Naive thymus-derived CD4-positive, alpha-beta T cell (primary cell): Measurements from ENCODE around the gene ZBTB21. TPM values are rescaled to one million over a fixed set of nuclear protein-coding genes. Genes with fewer than 3 reads are reported as not detected.
A peak's percentile ranks its signal among the peaks of the same experiment; 100 is the strongest.

Source experiments
- ATAC-seq: fragments of 150-1000 bp; cut with Tn5 transposase; 2 replicates; pipeline ENCODE4 v1.10.0; 2021; ENCODE audit warnings: mild to moderate bottlenecking, moderate library complexity
- CTCF ChIA-PET: fragments of 350-600 bp; sonication (Branson Sonifier 250); formaldehyde crosslinking; loops from one replicate; lab custom pipeline; 2021; ENCODE audit warnings: antibody characterized with exemption; lab: Charles Lee
- POLR2A ChIA-PET: fragments of 350-600 bp; sonication (Branson Sonifier 250); formaldehyde crosslinking; loops from one replicate; lab custom pipeline; 2021; ENCODE audit warnings: antibody characterized with exemption, inconsistent platforms; lab: Charles Lee
- DNase-seq, 9 donors: peaks; one replicate each; pipeline versions ENCODE4 v3.0.0 to v3.0.0-alpha.2; 2020 to 2022; ENCODE audit warnings: mixed read lengths in 1 of 9
- H3K27ac ChIP-seq: one replicate; pipeline ENCODE4 v1.7.0; 2013; ENCODE audit warnings: mild to moderate bottlenecking, low read depth, low read length, moderate library complexity
- H3K27me3 ChIP-seq, 2 donors: one replicate each; pipeline ENCODE4 v1.7.0; 2013; ENCODE audit warnings: low read length in 2 of 2, mild to moderate bottlenecking in 2 of 2, moderate library complexity in 2 of 2; ENCODE audit not compliant: control insufficient read depth in 2 of 2, insufficient read depth in 2 of 2
- H3K36me3 ChIP-seq, 3 experiments: 1 replicate in 2 of 3; 2 replicates in 1 of 3; pipeline ENCODE4 v1.7.0; 2013; ENCODE audit warnings: low read length in 3 of 3, mild to moderate bottlenecking in 3 of 3, moderate library complexity in 1 of 3; ENCODE audit not compliant: insufficient read depth in 3 of 3, control insufficient read depth in 2 of 3
- H3K4me1 ChIP-seq, 2 donors: one replicate each; pipeline ENCODE4 v1.7.0; 2013; ENCODE audit warnings: low read length in 2 of 2, mild to moderate bottlenecking in 2 of 2, moderate library complexity in 1 of 2; ENCODE audit not compliant: control insufficient read depth in 2 of 2, insufficient read depth in 2 of 2
- H3K4me3 ChIP-seq: 2 replicates; pipeline ENCODE4 v1.7.0; 2013; ENCODE audit warnings: mild to moderate bottlenecking, low read length
- H3K9me3 ChIP-seq, 3 experiments: 1 replicate in 2 of 3; 2 replicates in 1 of 3; pipeline ENCODE4 v1.7.0; 2013; ENCODE audit warnings: low read length in 3 of 3; ENCODE audit not compliant: control insufficient read depth in 2 of 3
- H3K27ac Mint-ChIP-seq, 9 donors: one replicate each; pipeline ENCODE4 v1.8.0; 2020 to 2022; ENCODE audit warnings: mixed read lengths in 9 of 9, mild to moderate bottlenecking in 8 of 9, moderate library complexity in 5 of 9, inconsistent platforms in 2 of 9
- H3K27me3 Mint-ChIP-seq, 5 donors: one replicate each; pipeline ENCODE4 v1.8.0; 2021 to 2022; ENCODE audit warnings: mixed read lengths in 5 of 5, mild to moderate bottlenecking in 1 of 5
- H3K36me3 Mint-ChIP-seq, 5 donors: one replicate each; pipeline ENCODE4 v1.8.0; 2020 to 2022; ENCODE audit warnings: mixed read lengths in 5 of 5, mild to moderate bottlenecking in 3 of 5, inconsistent platforms in 1 of 5
- H3K4me1 Mint-ChIP-seq, 7 donors: one replicate each; pipeline ENCODE4 v1.8.0; 2020 to 2022; ENCODE audit warnings: mixed read lengths in 7 of 7, mild to moderate bottlenecking in 3 of 7, inconsistent platforms in 1 of 7
- H3K4me3 Mint-ChIP-seq, 10 donors: one replicate each; pipeline ENCODE4 v1.8.0; 2020 to 2022; ENCODE audit warnings: mild to moderate bottlenecking in 10 of 10, mixed read lengths in 10 of 10, moderate library complexity in 6 of 10, inconsistent platforms in 2 of 10
- H3K9me3 Mint-ChIP-seq, 11 donors: one replicate each; pipeline ENCODE4 v1.8.0; 2020 to 2022; ENCODE audit warnings: mixed read lengths in 11 of 11, mild to moderate bottlenecking in 4 of 11, inconsistent platforms in 1 of 11, moderate library complexity in 1 of 11
- intact Hi-C, 2 donors: fragments of 100-400 bp; cut with micrococcal nuclease; formaldehyde crosslinking; loops; one replicate each; pipeline ENCODE4 v1.15.1; 2023
- polyA plus RNA-seq, 2 donors: library from polyadenylated mRNA; unstranded; fragments of 300-500 nt; fragmentation: Illumina TruSeq; gene quantifications; one replicate each; pipeline ENCODE4 v1.2.3, GENCODE V29; 2021
- total RNA-seq, 6 experiments: library from RNA in 5 of 6; stranded (reverse) in 5 of 6; gene quantifications; 1 replicate in 5 of 6; 2 replicates in 1 of 6; pipeline ENCODE4 v1.2.3 and lab custom pipeline; 2021 to 2026

Gene ZBTB21
- total and polyA plus RNA-seq, 7 experiments from 2014 or later = 4.3 to 137 (median 24.3) TPM

GRCh38 chr21:42041246-42041645 is 31.1 kb upstream of the ZBTB21 start:
- Mint-ChIP-seq H3K4me3 (no peak overlapping the region), H3K36me3 (peaks cover 0 to 3% (median 0%) of the 10 kb centered on the region in 5 donors), H3K27ac (peak overlapping the region in 4 of 9 donors; percentile 56 to 89 (median 72)), H3K9me3 (peaks cover 0 to 3% (median 0%) of the 10 kb centered on the region in 11 donors), H3K4me1 (peaks cover 0 to 16% (median 11%) of the 10 kb centered on the region in 7 donors), H3K27me3 (no peaks in the 10 kb centered on the region)
- Histone ChIP-seq H3K27ac (no peak overlapping the region), H3K36me3 (no peaks in the 10 kb centered on the region), H3K4me3 (no peak overlapping the region), H3K27me3 (no peaks in the 10 kb centered on the region), H3K4me1 (no peaks in the 10 kb centered on the region), H3K9me3 (no peaks in the 10 kb centered on the region)
- intact Hi-C loops = no loop called here
- ATAC-seq = no peak
- ChIA-PET CTCF (interaction anchor here (0.7 kb wide), 1 partner anchor 821 kb away, joined by 5 read pairs; no protein-coding TSS in a partner anchor), POLR2A (interaction anchor here (0.6 kb wide), 1 partner anchor 254 kb away, joined by 4 read pairs; no protein-coding TSS in a partner anchor)
- no peak for DNase-seq

GRCh38 chr21:42040411-42041180 is 30.4 kb upstream of the ZBTB21 start:
- DNase-seq (no peak), ATAC-seq (no peak)
- H3K4me3 ChIP-seq = no peak overlapping the region
- Mint-ChIP-seq H3K4me1 (peaks cover 0 to 16% (median 11%) of the 10 kb centered on the region in 7 donors), H3K36me3 (peaks cover 0 to 3% (median 0%) of the 10 kb centered on the region in 5 donors), H3K4me3 (no peak overlapping the region), H3K27me3 (no peaks in the 10 kb centered on the region), H3K9me3 (peaks cover 0 to 3% (median 0%) of the 10 kb centered on the region in 11 donors), H3K27ac (peak overlapping the region in 3 of 9 donors; percentile 36 to 49 (median 36))
- intact Hi-C loops = no loop called here
- no peaks in the 10 kb centered on the region for H3K27me3 ChIP-seq
- H3K36me3 ChIP-seq = no peaks in the 10 kb centered on the region
- H3K9me3 ChIP-seq = no peaks in the 10 kb centered on the region
- no peak overlapping the region for H3K27ac ChIP-seq
- ChIA-PET POLR2A (interaction anchor here (0.6 kb wide), 1 partner anchor 254 kb away, joined by 4 read pairs; no protein-coding TSS in a partner anchor), CTCF (no interaction called here)
- no peaks in the 10 kb centered on the region for H3K4me1 ChIP-seq

DNA sequence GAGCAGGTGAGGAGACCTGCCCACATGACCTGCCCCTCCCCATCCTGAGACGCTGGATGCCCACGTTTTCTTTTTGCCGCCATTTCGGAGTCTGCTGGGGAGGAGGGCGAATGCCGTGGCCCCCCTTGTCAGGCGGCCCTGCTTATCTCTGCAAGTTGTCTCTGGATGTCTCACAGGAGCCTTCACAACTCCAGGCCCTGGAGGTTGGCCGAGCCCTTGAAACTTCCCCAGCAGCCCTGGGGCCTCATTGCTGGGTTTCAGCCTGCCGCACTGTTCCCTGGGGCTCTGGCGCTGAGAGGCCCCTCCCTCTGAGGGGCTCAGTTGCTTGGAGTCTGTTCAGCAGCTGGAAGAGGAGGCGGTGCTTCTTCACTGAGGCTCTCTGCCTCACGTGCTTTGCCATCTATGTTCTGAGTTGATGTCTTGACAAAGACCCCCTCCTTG is 29.8 kb upstream of the ZBTB21 start:
- no peaks in the 10 kb centered on the region for H3K27me3 ChIP-seq
- Mint-ChIP-seq H3K27ac (peak overlapping the region in 1 of 9 donors; percentile 55), H3K4me1 (peaks cover 0 to 16% (median 11%) of the 10 kb centered on the region in 7 donors), H3K4me3 (no peak overlapping the region), H3K36me3 (peaks cover 0 to 3% (median 0%) of the 10 kb centered on the region in 5 donors), H3K27me3 (no peaks in the 10 kb centered on the region), H3K9me3 (peaks cover 0 to 3% (median 0%) of the 10 kb centered on the region in 11 donors)
- POLR2A ChIA-PET = no interaction called here
- CTCF ChIA-PET = no interaction called here
- H3K27ac ChIP-seq = no peak overlapping the region
- intact Hi-C loops = no loop called here
- no peaks in the 10 kb centered on the region for H3K4me1 ChIP-seq
- no peak overlapping the region for H3K4me3 ChIP-seq
- no peak for ATAC-seq
- no peaks in the 10 kb centered on the region for H3K36me3 ChIP-seq
- no peaks in the 10 kb centered on the region for H3K9me3 ChIP-seq
- DNase-seq = no peak

DNA sequence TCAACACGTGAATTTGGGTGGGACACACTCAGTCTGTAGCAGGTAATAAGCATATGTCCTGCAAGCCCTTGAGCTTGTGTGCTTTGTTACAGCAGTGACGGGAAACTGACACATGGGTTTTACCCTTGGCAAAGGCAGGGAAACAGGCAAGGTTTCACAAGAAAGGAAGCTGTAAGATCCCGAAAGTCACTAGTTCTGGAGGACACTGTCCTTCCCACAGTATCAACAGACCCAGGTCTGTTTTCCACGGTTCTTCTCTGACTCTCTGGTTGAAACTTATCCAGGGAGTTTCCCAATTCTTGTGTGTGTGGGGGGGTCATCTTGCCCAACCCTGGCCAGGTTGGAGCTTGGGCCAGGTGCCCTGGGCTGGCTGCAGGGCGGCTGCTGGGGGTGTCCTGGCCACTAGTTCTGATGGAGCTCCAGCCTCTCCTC is 29.3 kb upstream of the ZBTB21 start:
- Mint-ChIP-seq H3K36me3 (peaks cover 0 to 3% (median 0%) of the 10 kb centered on the region in 5 donors), H3K4me1 (peaks cover 0 to 20% (median 11%) of the 10 kb centered on the region in 7 donors), H3K4me3 (no peak overlapping the region), H3K9me3 (peaks cover 0 to 3% (median 0%) of the 10 kb centered on the region in 11 donors), H3K27me3 (no peaks in the 10 kb centered on the region), H3K27ac (peak overlapping the region in 1 of 9 donors; percentile 76)
- H3K27me3 ChIP-seq = no peaks in the 10 kb centered on the region
- intact Hi-C loops = no loop called here
- H3K4me1 ChIP-seq = no peaks in the 10 kb centered on the region
- DNase-seq (no peak), ATAC-seq (no peak)
- H3K9me3 ChIP-seq = no peaks in the 10 kb centered on the region
- H3K36me3 ChIP-seq = no peaks in the 10 kb centered on the region
- POLR2A ChIA-PET = interaction anchor here (1.1 kb wide), 1 partner anchor 24 kb away, joined by 3 read pairs; no protein-coding TSS in a partner anchor
- no peak overlapping the region for H3K27ac ChIP-seq
- CTCF ChIA-PET = no interaction called here
- H3K4me3 ChIP-seq = no peak overlapping the region

- H3K4me1 Mint-ChIP-seq = peaks cover 0 to 22% (median 11%) of the 10 kb centered on the region in 7 donors
- CTCF ChIA-PET = no interaction called here
These were observed 28.8 kb upstream of the ZBTB21 start for GRCh38 chr21:42038826-42039425.

DNA sequence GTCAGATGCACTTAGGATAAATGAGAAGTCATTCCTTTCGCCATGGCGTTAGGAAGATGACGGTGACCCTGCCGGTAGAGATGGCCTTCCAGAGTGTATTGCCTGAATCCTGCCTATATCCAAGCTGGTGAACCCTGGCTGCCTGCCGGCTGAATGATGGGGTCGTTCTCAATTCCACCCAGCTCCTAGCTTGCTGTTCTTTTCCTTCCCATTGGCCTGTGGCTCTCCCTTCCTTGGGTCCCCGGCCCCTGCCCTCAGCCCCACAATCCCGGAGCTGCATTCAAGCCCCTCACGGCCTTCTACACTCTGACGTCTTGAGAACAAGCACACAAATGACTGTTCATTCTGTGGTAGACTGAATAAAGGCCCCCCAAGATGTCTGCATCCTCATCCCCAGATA is 28.2 kb upstream of the ZBTB21 start:
- Mint-ChIP-seq H3K4me3 (no peak overlapping the region), H3K9me3 (peaks cover 0 to 3% (median 0%) of the 10 kb centered on the region in 11 donors), H3K4me1 (peaks cover 0 to 22% (median 11%) of the 10 kb centered on the region in 7 donors), H3K36me3 (peaks cover 0 to 3% (median 0%) of the 10 kb centered on the region in 5 donors), H3K27me3 (no peaks in the 10 kb centered on the region), H3K27ac (peak overlapping the region in 4 of 9 donors; percentile 15 to 74 (median 46))
- Histone ChIP-seq H3K36me3 (no peaks in the 10 kb centered on the region), H3K27ac (no peak overlapping the region), H3K4me3 (no peak overlapping the region), H3K4me1 (no peaks in the 10 kb centered on the region), H3K27me3 (no peaks in the 10 kb centered on the region), H3K9me3 (no peaks in the 10 kb centered on the region)
- intact Hi-C loops = no loop called here
- POLR2A ChIA-PET = interaction anchor here (0.9 to 1.1 kb wide), 2 partner anchors 12 to 25 kb away, joined by 3 read pairs; no protein-coding TSS in a partner anchor
- DNase-seq = no peak
- ATAC-seq = no peak
- CTCF ChIA-PET = no interaction called here

More at GRCh38 chr21:42038826-42039425, 28.8 kb upstream of the ZBTB21 start:
- H3K27ac ChIP-seq = no peak overlapping the region
- H3K27ac Mint-ChIP-seq = peak overlapping the region in 4 of 9 donors; percentile 15 to 76 (median 47)
- no peak overlapping the region for H3K4me3 ChIP-seq
- intact Hi-C loops = no loop called here
- peaks cover 0 to 3% (median 0%) of the 10 kb centered on the region in 11 donors for H3K9me3 Mint-ChIP-seq
- DNase-seq (no peak), ATAC-seq (no peak)
- no peaks in the 10 kb centered on the region for H3K4me1 ChIP-seq
- no peaks in the 10 kb centered on the region for H3K27me3 ChIP-seq
- no peak overlapping the region for H3K4me3 Mint-ChIP-seq
- no peaks in the 10 kb centered on the region for H3K9me3 ChIP-seq
- H3K36me3 Mint-ChIP-seq = peaks cover 0 to 3% (median 0%) of the 10 kb centered on the region in 5 donors
- no peaks in the 10 kb centered on the region for H3K27me3 Mint-ChIP-seq
- H3K36me3 ChIP-seq = no peaks in the 10 kb centered on the region
- POLR2A ChIA-PET = interaction anchor here (1.1 kb wide), 1 partner anchor 24 kb away, joined by 3 read pairs; no protein-coding TSS in a partner anchor
